Naive thymus-derived CD8-positive, alpha-beta T cell (primary cell): ENCODE measurements around the gene FAM120A. TPM values are rescaled to one million over a fixed set of nuclear protein-coding genes. Genes with fewer than 3 reads are reported as not detected.

Experiments
- ATAC-seq, 2 donors: fragments of 150-1000 bp; cut with Tn5 transposase in 1 of 2; sonication (Bioruptor Pico), chemical (Tn5 transposase) in 1 of 2; 1 replicate in 1 of 2; 2 replicates in 1 of 2; pipeline ENCODE4 v1.10.0; 2021; ENCODE audit warnings: mild to moderate bottlenecking in 2 of 2, moderate library complexity in 2 of 2
- POLR2A ChIA-PET: fragments of 350-600 bp; sonication (Branson Sonifier 250); formaldehyde crosslinking; loops from one replicate; lab custom pipeline; 2021; ENCODE audit warnings: antibody characterized with exemption; lab: Charles Lee
- DNase-seq, 10 donors: peaks; one replicate each; pipeline versions ENCODE4 v3.0.0 to v3.0.0-alpha.2; 2020 to 2022
- H3K27ac Mint-ChIP-seq, 10 donors: one replicate each; pipeline ENCODE4 v1.8.0; 2020 to 2022; ENCODE audit warnings: mild to moderate bottlenecking in 10 of 10, mixed read lengths in 10 of 10, moderate library complexity in 4 of 10, inconsistent platforms in 1 of 10
- H3K27me3 Mint-ChIP-seq, 5 donors: one replicate each; pipeline ENCODE4 v1.8.0; 2021 to 2022; ENCODE audit warnings: mixed read lengths in 5 of 5
- H3K36me3 Mint-ChIP-seq, 3 donors: one replicate each; pipeline ENCODE4 v1.8.0; 2020 to 2022; ENCODE audit warnings: mixed read lengths in 3 of 3, mild to moderate bottlenecking in 2 of 3, inconsistent platforms in 1 of 3
- H3K4me1 Mint-ChIP-seq, 4 donors: one replicate each; pipeline ENCODE4 v1.8.0; 2021 to 2022; ENCODE audit warnings: mixed read lengths in 4 of 4
- H3K4me3 Mint-ChIP-seq, 10 donors: one replicate each; pipeline ENCODE4 v1.8.0; 2020 to 2022; ENCODE audit warnings: mild to moderate bottlenecking in 10 of 10, mixed read lengths in 10 of 10, moderate library complexity in 6 of 10, inconsistent platforms in 1 of 10
- H3K9me3 Mint-ChIP-seq, 9 donors: one replicate each; pipeline ENCODE4 v1.8.0; 2020 to 2022; ENCODE audit warnings: mixed read lengths in 9 of 9, mild to moderate bottlenecking in 3 of 9, inconsistent platforms in 1 of 9, moderate library complexity in 1 of 9
- polyA plus RNA-seq, 3 donors: library from polyadenylated mRNA; unstranded; fragments of 300-500 nt; fragmentation: Illumina TruSeq; gene quantifications; one replicate each; pipeline ENCODE4 v1.2.3, GENCODE V29; 2021
- total RNA-seq, 8 experiments: library from RNA in 2 of 8; stranded (reverse) in 2 of 8; gene quantifications; one replicate each; pipeline ENCODE4 v1.2.3 and lab custom pipeline; 2021 to 2026

Gene FAM120A
- total and polyA plus RNA-seq, 5 experiments from 2014 or later, result 7.8 to 85.4 (median 10.7) TPM

DNA sequence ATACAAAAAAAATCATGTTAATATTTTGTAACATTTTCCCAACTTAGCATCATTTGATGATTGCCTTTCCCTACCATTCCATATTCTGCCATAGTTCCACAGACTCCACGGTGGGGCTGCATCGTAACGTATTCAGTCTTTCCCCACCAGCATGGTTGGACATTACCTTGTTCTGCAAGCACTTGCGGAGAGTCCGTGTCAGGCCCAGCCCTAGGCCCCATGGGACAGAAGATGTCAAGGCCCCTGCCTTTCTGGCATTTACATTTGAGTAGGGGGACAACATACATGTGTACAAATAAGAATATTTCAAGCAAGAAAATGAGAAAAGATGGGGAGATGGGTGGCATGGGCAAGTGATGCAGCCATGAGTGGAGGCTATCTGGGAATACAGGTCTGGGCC lies 116.7 kb downstream of the FAM120A start:
- Mint-ChIP-seq H3K9me3 (peaks cover 0 to 2% (median 0%) of the 10 kb centered on the region in 9 donors), H3K4me3 (peak overlapping the region in 2 of 10 donors; percentile 29 to 84), H3K27ac (peak overlapping the region in 6 of 10 donors; percentile 13 to 92 (median 70)), H3K36me3 (peaks cover 0 to 22% (median 10%) of the 10 kb centered on the region in 3 donors), H3K4me1 (peaks cover 15 to 32% (median 16%) of the 10 kb centered on the region in 4 donors), H3K27me3 (no peaks in the 10 kb centered on the region)
- ATAC-seq (no peak), DNase-seq (no peak)
- POLR2A ChIA-PET, result interaction anchor here (1.0 kb wide), 1 partner anchor 599 kb away, joined by 4 read pairs; no protein-coding TSS in a partner anchor

GRCh38 chr9:93569621-93570174 lies 118.2 kb downstream of the FAM120A start:
- peaks cover 16 to 38% (median 22%) of the 10 kb centered on the region in 4 donors for H3K4me1 Mint-ChIP-seq
- ATAC-seq, result no peak
- peaks cover 0 to 8% (median 5%) of the 10 kb centered on the region in 3 donors for H3K36me3 Mint-ChIP-seq
- H3K4me3 Mint-ChIP-seq, result peak overlapping the region in 1 of 10 donors; percentile 32
- POLR2A ChIA-PET, result interaction anchor here (0.6 kb wide), 1 partner anchor 24 kb away, joined by 4 read pairs; no protein-coding TSS in a partner anchor
- peaks cover 0 to 2% (median 0%) of the 10 kb centered on the region in 9 donors for H3K9me3 Mint-ChIP-seq
- H3K27me3 Mint-ChIP-seq, result no peaks in the 10 kb centered on the region
- H3K27ac Mint-ChIP-seq, result peak overlapping the region in 2 of 10 donors; percentile 18 to 27
- no peak for DNase-seq

- POLR2A ChIA-PET, result no interaction called here
- no peaks in the 10 kb centered on the region for H3K27me3 Mint-ChIP-seq
- H3K4me3 Mint-ChIP-seq, result no peak overlapping the region
- H3K27ac Mint-ChIP-seq, result no peak overlapping the region
- DNase-seq, result no peak
- H3K9me3 Mint-ChIP-seq, result peaks cover 0 to 2% (median 0%) of the 10 kb centered on the region in 9 donors
- H3K36me3 Mint-ChIP-seq, result peaks cover 0 to 5% (median 0%) of the 10 kb centered on the region in 3 donors
- ATAC-seq, result no peak
- H3K4me1 Mint-ChIP-seq, result peaks cover 12 to 31% (median 20%) of the 10 kb centered on the region in 4 donors
These were observed 120.7 kb downstream of the FAM120A start for GRCh38 chr9:93572221-93572620.

GRCh38 chr9:93572636-93573515 lies 121.4 kb downstream of the FAM120A start:
- peaks cover 0 to 5% (median 0%) of the 10 kb centered on the region in 3 donors for H3K36me3 Mint-ChIP-seq

DNA sequence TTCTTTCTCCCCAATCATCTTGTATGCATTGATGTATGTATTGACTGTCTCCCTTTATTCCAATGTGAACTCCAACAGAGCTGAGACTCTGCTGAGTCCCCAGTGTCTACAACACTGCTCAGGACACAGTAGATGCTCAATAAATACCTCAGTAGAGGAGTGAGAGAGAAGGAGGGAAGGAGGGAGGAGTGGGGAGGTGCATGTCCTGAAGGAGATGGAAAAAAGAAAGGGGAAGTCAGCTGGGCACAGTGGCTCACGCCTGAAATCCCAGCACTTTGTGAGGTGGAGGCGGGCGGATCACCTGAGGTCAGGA lies 122.0 kb downstream of the FAM120A start:
- Mint-ChIP-seq H3K4me3 (peak overlapping the region in 5 of 10 donors; percentile 10 to 83 (median 19)), H3K36me3 (peaks cover 0 to 5% (median 0%) of the 10 kb centered on the region in 3 donors), H3K27me3 (no peaks in the 10 kb centered on the region), H3K27ac (peak overlapping the region in 2 of 10 donors; percentile 75 to 82), H3K4me1 (peaks cover 13 to 34% (median 24%) of the 10 kb centered on the region in 4 donors), H3K9me3 (peaks cover 0 to 2% (median 0%) of the 10 kb centered on the region in 9 donors)
- DNase-seq (no peak), ATAC-seq (no peak)
- POLR2A ChIA-PET, result no interaction called here

More at GRCh38 chr9:93572636-93573515, 121.4 kb downstream of the FAM120A start:
- Mint-ChIP-seq H3K9me3 (peaks cover 0 to 2% (median 0%) of the 10 kb centered on the region in 9 donors), H3K4me1 (peaks cover 11 to 30% (median 18%) of the 10 kb centered on the region in 4 donors), H3K27me3 (no peaks in the 10 kb centered on the region), H3K27ac (peak overlapping the region in 2 of 10 donors; percentile 11 to 53), H3K4me3 (peak overlapping the region in 5 of 10 donors; percentile 10 to 67 (median 19))
- POLR2A ChIA-PET, result no interaction called here
- DNase-seq (no peak), ATAC-seq (no peak)

DNA sequence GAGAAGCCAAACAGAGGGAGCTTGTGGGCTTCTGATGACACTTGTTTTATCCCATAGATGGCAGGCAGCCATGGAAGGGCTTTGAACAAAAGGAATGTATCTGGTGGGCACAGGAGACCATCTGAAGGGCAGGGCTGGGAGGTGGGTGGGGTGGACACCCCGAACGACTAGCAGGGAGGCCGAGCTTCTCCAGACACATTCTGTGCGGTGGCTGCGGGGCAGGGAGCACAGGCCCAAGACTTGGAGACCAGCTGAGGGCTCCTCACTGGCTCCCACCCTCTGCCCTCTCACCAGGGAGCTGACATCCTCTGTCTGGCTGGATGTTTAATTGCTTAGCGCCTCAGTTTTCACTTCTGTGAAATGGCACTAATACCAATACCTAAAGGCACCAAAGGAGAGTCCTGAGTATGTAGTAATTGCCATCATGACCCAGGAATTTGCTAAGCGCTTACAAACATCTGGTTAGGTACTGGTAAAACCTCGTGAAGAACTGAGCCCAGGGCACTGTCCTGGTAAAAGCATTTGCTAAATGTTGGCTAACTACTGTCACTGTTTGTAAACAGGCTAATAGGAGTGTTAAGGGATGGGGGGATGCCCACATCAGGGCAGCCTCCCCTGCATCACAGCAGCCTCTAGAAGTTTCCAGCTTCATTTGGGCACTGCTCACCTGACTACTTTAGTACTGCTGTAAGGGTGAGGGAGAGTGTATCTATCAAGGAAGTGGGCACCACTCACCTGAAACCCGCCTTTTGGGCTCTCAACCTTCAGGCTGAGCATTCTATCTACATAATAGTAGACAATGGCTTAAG lies 122.8 kb downstream of the FAM120A start:
- H3K27me3 Mint-ChIP-seq, result no peaks in the 10 kb centered on the region
- H3K9me3 Mint-ChIP-seq, result peaks cover 0 to 2% (median 0%) of the 10 kb centered on the region in 9 donors
- ATAC-seq (no peak), DNase-seq (no peak)
- H3K36me3 Mint-ChIP-seq, result peaks cover 0 to 5% (median 0%) of the 10 kb centered on the region in 3 donors
- H3K27ac Mint-ChIP-seq, result peak overlapping the region; percentile 19 to 96 (median 56)
- POLR2A ChIA-PET, result interaction anchor here (0.7 to 3.7 kb wide), 3 partner anchors 8 to 455 kb away, joined by 5 to 48 read pairs (median 5); no protein-coding TSS in a partner anchor
- peak overlapping the region; percentile 30 to 97 (median 85) for H3K4me3 Mint-ChIP-seq
- peaks cover 15 to 41% (median 33%) of the 10 kb centered on the region in 4 donors for H3K4me1 Mint-ChIP-seq

DNA sequence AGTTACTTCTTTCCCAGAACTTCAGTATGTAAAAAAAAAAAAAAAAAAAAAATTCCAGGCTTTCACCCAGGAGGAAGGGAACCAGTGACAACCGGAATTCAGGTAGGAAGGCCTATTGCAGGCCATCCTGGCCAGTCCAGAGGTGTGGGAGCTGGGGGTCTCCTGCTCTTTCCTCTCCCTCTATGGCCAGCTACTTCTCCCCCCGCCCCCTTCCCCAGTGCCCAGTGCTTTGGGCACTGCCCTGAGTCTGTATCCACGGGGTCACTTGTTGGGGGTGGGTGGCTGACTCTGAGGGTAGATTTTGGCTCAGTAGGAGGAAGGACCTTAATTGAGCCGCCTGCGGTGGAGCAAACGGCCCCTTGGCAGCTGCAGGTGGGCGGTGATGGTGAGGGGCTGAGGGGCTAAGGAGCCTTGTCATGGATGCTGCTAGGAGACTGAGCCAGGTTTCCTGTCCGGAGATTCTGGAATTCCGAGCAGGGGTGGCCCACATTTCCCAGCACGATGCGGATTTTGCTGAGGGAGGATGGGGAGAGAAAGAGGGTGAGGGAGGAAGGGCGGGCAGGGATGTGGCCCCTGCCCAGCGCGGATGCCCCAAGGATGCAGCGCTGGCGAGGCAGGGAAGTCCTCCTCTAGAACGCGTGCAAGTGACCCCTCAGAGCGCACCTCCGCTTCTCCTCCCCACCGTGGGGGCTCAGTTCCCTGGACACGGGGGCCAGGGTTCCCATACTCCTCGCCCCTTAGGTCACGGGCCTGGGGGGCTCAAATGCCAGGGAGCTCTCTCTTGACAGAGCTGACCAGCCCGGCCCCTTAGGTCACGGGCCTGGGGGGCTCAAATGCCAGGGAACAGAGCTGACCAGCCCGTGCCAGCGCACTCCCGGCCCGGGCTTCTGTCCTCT lies 123.7 kb downstream of the FAM120A start:
- H3K4me1 Mint-ChIP-seq, result peaks cover 22 to 44% (median 41%) of the 10 kb centered on the region in 4 donors
- POLR2A ChIA-PET, result interaction anchor here (0.7 to 3.7 kb wide), 4 partner anchors 9 to 456 kb away, joined by 3 to 48 read pairs (median 5); no protein-coding TSS in a partner anchor
- ATAC-seq, result no peak
- peaks cover 0 to 2% (median 0%) of the 10 kb centered on the region in 9 donors for H3K9me3 Mint-ChIP-seq
- no peaks in the 10 kb centered on the region for H3K27me3 Mint-ChIP-seq
- H3K36me3 Mint-ChIP-seq, result peaks cover 0 to 5% (median 0%) of the 10 kb centered on the region in 3 donors
- no peak for DNase-seq
- peak overlapping the region; percentile 79 to 97 (median 90) for H3K4me3 Mint-ChIP-seq
- peak overlapping the region; percentile 77 to 96 (median 94) for H3K27ac Mint-ChIP-seq

DNA sequence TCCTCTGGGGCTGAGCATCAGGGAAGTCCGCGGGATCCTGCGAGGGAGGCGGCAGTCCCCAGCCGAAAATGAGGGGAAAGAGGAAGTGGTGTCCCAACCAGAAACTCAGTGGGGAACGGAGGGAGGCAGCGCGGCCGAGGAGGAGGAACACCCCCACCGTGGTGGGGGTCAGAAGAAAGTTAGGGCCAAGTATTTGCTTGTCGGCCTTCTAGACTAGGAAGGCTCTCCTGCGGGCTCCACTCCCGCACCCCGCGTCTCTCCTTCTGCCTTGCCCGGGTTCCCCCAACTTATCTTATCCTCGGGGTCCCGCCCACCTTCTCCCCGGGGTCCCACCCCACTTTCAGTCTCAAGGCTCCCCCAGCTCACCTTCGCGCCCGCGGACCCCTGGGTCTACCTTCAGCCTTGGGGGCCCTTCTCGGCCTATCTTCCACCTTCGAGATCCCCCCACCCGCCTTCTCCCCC lies 124.3 kb downstream of the FAM120A start:
- Mint-ChIP-seq H3K27me3 (no peaks in the 10 kb centered on the region), H3K9me3 (no peaks in the 10 kb centered on the region), H3K36me3 (no peaks in the 10 kb centered on the region), H3K4me1 (peaks cover 24 to 48% (median 47%) of the 10 kb centered on the region in 4 donors), H3K4me3 (peak overlapping the region; percentile 79 to 97 (median 90)), H3K27ac (peak overlapping the region; percentile 77 to 96 (median 94))
- ATAC-seq (peak; percentile 57 to 59), DNase-seq (peak; percentile 47 to 79 (median 58))
- POLR2A ChIA-PET, result interaction anchor here (0.7 to 3.7 kb wide), 2 partner anchors 9 to 437 kb away, joined by 3 to 48 read pairs; no protein-coding TSS in a partner anchor

- POLR2A ChIA-PET, result interaction anchor here (1.8 to 3.7 kb wide), 2 partner anchors 10 to 512 kb away, joined by 5 to 48 read pairs; no protein-coding TSS in a partner anchor
- ATAC-seq, result peak; percentile 63 to 67
- no peaks in the 10 kb centered on the region for H3K36me3 Mint-ChIP-seq
- peak in 5 of 10 donors; percentile 27 to 46 (median 37) for DNase-seq
- no peaks in the 10 kb centered on the region for H3K27me3 Mint-ChIP-seq
- H3K4me3 Mint-ChIP-seq, result peak within 1 kb of the TSS; percentile 79 to 97 (median 90)
- H3K4me1 Mint-ChIP-seq, result peaks cover 22 to 53% (median 50%) of the 10 kb centered on the region in 4 donors
- peak within 1 kb of the TSS; percentile 77 to 96 (median 94) for H3K27ac Mint-ChIP-seq
- no peaks in the 10 kb centered on the region for H3K9me3 Mint-ChIP-seq
These were observed 125.0 kb downstream of the FAM120A start, which contains the start of gene PHF2 for GRCh38 chr9:93576258-93577077. PHF2 (plus strand) TSS chr9:93576584; CDS start chr9:93576774, 190 bp downstream.
